MM.1S (cell line): ENCODE data around the gene UACA.

Experiments used
- CTCF ChIP-seq: fragments of 300-600 bp; sonication (generic); IDR thresholded peaks from 2 replicates; pipeline ENCODE4 v1.5.1; 2016; ENCODE audit warnings: antibody characterized with exemption, low read length, mixed read lengths
- EZH2 ChIP-seq: fragments of 300-600 bp; sonication (generic); optimal IDR thresholded peaks from 2 replicates; pipeline ENCODE3; 2017; ENCODE audit warnings: low read depth, mild to moderate bottlenecking, antibody characterized with exemption, low read length, mixed read lengths

DNA sequence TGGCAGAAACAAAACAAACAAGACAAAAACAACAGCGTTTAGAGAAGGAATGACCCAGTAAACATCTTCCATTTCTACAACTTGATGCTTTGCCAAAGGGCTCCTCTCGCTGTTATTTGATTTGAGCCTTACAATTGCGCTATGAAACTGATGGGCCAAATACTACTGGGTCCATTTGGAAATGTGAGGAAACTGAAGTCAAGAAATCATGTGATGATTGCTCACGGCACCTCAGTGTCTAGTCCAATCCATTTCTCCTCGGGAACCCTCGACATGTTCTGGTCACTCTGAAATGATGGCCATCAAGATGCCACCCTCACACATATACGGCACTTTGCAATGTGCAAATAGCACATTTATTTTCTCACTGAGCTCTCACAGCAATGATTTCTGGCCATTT lies 136.0 kb downstream of the UACA start:
- TF ChIP-seq EZH2 (no peak), CTCF (no peak)
